NCI-H82 (cell line): ENCODE data around the gene VCP.

Experiments used
- DNase-seq: peaks from one replicate; lab custom pipeline; 2025; lab: John Stamatoyannopoulos, UW

VCP gene

DNA sequence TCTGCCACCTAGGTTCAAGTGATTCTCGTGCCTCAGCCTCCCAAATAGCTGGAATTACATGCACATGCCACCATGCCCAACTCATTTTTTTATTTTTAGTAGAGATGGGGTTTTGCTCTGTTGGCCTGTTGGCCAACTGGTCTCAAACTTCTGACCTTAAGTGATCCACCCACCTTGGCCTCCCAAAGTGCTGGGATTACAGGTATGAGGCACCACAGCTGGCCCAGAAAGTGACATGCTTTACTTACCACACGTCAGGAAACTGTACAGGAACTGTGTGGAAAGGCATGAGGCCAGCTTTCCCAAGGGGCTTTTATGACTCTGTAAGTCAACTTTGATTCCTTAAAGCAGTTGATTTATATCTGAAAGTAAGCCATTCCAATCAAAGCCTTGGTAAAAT lies 57.9 kb downstream of the VCP start:
- DNase-seq: no peak

DNA sequence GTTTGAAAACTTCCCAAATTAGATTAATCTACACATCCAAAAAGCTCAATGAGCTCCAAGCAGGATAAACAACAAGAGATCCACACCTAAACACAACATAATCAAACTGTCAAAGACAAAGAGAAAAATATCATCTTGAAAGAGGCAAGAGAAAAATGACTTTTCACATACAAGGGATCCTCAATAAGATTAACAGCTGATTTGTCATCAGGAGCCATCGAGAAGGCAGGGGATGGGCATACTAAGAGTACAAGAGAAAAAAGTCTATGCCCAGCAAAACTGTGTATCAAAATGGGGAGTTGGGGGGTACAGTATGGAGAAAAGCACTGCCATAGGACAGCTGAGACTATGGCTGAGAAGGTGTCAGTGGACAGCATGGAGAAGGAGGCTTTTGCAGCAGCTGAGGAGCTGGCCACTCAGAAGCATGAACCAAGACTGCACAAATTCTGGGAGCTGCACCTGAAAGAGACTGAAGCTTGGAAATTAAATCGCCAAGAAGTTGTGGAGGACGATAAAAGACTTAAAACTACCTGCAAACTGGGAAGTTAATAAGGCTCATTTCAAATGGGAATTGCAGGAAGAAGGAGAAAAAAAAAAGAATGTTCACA lies 62.0 kb downstream of the VCP start:
- DNase-seq: no peak
